Activated CD4-positive, alpha-beta T cell treated with anti-CD3 and anti-CD28 coated beads, Interleukin-2, amount 10 ng/mL, durations not matched to agents 24 days and 14 days (primary cell): ENCODE measurements around the gene COQ6. TPM values are rescaled to one million over a fixed set of nuclear protein-coding genes. Genes with fewer than 3 reads are reported as not detected.
A peak's percentile ranks its signal among the peaks of the same experiment; 100 is the strongest.
"Not testable (repeated sequence)": the region's sequence is repeated elsewhere in the genome, so short reads cannot be mapped to it uniquely, and the experiment has no call there.

Experiments used
- DNase-seq: peaks from one replicate; pipeline ENCODE4 v3.0.0; 2022
- H3K27ac Mint-ChIP-seq: one replicate; pipeline ENCODE4 v1.8.0; 2022; ENCODE audit warnings: mild to moderate bottlenecking, mixed read lengths
- H3K27me3 Mint-ChIP-seq: one replicate; pipeline ENCODE4 v1.8.0; 2022; ENCODE audit warnings: mixed read lengths
- H3K36me3 Mint-ChIP-seq: one replicate; pipeline ENCODE4 v1.8.0; 2022; ENCODE audit warnings: low read depth, mild to moderate bottlenecking, mixed read lengths
- H3K4me1 Mint-ChIP-seq: one replicate; pipeline ENCODE4 v1.8.0; 2021; ENCODE audit warnings: mixed read lengths
- H3K4me3 Mint-ChIP-seq: one replicate; pipeline ENCODE4 v1.8.0; 2022; ENCODE audit warnings: mild to moderate bottlenecking, moderate library complexity, mixed read lengths
- H3K9me3 Mint-ChIP-seq: one replicate; pipeline ENCODE4 v1.8.0; 2021; ENCODE audit warnings: mixed read lengths
- intact Hi-C: fragments of 100-400 bp; cut with micrococcal nuclease; formaldehyde crosslinking; loops from one replicate; pipeline ENCODE4 v1.15.1; 2023
- total RNA-seq: library from RNA; stranded (reverse); gene quantifications from 2 replicates; pipeline ENCODE4 v1.2.3, GENCODE V29; 2022

Gene COQ6
- total RNA-seq = 16.6 and 20.1 TPM in 2 replicates

DNA sequence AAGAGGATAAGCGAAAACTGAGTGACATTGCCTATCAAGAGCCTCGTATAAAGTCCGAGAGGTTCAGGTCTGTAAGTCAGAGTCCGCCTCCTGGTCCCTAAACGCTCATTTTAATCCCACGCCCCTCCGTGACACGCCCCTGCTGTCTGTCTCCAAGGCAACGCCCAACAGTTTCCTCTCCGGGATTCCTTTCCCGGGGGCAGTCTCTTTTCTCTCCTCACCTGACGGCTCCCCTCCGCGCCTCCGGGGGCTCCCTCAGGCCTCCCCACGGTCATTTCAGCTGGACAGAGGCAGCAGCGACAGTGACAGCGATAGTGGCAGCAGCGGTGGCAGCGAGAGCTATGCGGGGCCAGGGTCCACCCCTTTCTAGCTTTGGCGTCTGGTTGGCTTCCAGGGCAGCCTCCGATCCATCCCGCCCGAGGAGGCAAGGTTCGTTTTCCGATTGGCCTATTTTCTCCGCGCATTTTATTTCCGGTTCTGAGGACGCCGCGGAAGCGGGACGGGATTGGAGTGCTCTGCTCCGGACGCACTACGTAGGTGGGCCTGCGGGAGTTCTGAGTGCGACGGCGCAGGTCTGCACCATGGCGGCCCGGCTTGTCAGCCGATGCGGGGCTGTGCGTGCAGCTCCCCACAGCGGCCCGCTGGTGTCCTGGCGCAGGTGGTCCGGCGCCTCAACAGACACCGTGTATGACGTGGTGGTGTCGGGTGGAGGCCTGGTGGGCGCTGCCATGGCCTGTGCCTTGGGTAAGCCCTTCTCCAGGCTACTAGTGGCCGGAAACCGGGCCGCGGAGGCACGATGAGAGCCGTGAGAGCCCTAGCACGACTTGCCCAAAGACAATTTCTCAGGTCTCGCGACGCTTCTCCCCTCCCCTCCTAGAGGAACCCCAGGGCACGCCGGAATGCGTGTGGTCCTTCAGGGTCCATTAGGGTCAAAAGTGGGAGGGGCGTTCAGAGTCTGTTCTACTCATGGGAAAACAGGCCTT lies at the start of gene COQ6, which contains the start of gene FAM161B:
COQ6 (plus strand) TSS at position 551 of the 983 bp plus-strand sequence; CDS start at position 582, 31 bp downstream.
FAM161B (minus strand) TSS at position 343 of the 983 bp plus-strand sequence; CDS start at position 275, 68 bp downstream.
- Mint-ChIP-seq H3K4me3 (peak within 1 kb of the TSS; percentile 99), H3K4me1 (peaks cover 9% of the 10 kb centered on the region), H3K36me3 (peaks cover 6% of the 10 kb centered on the region), H3K27me3 (no peaks in the 10 kb centered on the region), H3K27ac (peak within 1 kb of the TSS; percentile 92), H3K9me3 (no peaks in the 10 kb centered on the region)
- peak; percentile 98 for DNase-seq
- intact Hi-C loops = loop anchor here (1.0 to 5.0 kb wide), 4 partner anchors 63 to 208 kb away; partner anchors contain the start of genes ALDH6A1, BBOF1, ENTPD5 and LIN52

DNA sequence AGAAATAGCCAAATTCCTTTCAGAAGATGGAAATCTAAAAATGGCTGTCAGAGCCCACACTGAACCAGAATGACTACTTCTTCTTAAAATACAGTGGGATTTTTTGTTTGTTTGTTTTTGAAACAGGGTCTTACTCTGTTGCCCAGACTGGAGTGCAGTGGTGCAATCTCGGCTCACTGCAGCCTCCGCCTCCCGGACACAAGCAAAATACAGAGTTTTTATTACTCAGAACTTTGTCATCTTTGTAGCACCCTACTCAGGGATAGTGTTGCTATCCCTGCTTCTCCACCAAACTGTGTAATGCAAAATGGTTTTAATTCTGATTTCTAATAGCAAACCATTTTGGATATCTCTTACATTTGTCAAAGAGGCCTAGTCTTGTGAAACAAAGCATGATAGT lies 47.1 kb upstream of the COQ6 start:
- Mint-ChIP-seq H3K27ac (no peak overlapping the region), H3K4me3 (no peak overlapping the region), H3K27me3 (no peaks in the 10 kb centered on the region), H3K4me1 (no peaks in the 10 kb centered on the region), H3K36me3 (peaks cover 61% of the 10 kb centered on the region), H3K9me3 (no peaks in the 10 kb centered on the region)
- intact Hi-C loops = no loop called here
- DNase-seq = no peak

DNA sequence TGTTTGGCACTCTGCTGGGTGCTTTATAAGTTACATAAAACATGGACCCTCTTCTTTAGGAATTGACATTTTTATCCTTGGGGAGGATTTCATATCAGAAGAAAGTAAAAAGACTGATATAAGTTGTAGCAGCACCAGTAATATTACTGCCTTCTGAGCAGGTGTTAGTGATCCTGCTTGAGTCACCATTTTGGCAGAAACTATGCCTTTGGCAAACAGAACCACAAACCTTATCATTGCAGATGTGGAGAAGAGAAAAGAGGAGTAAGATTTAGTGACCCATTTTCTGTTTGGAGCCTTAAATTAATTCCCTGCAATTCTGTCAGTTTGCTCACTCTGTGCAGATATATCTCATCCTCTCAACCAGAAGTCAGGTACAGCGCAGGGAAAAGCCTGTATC lies 40.4 kb upstream of the COQ6 start:
- intact Hi-C loops = no loop called here
- Mint-ChIP-seq H3K36me3 (peaks cover 80% of the 10 kb centered on the region), H3K27ac (no peak overlapping the region), H3K4me1 (peaks cover 5% of the 10 kb centered on the region), H3K9me3 (no peaks in the 10 kb centered on the region), H3K27me3 (no peaks in the 10 kb centered on the region), H3K4me3 (no peak overlapping the region)
- no peak for DNase-seq

DNA sequence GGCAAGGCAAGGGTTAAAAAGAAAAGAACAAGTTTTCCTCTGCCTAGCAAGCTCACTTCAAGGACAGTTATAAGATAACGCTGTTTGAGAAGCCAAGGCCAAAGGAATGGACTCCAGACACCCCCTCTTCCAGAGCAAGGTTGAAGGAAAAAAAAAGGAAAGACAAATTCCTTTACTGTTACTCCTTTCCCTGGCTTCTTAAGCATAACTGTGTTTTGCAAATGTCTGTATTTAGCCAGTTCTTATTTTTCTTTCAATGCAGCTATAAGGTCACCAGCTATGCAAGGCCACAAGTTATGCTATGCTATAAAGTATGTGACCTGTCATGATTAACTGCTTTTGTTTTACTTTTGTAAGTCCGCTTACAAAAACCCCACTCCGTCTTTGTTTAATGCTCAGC lies 36.8 kb upstream of the COQ6 start:
- no peak for DNase-seq
- Mint-ChIP-seq H3K9me3 (no peaks in the 10 kb centered on the region), H3K4me3 (no peak overlapping the region), H3K36me3 (peaks cover 62% of the 10 kb centered on the region), H3K4me1 (peaks cover 11% of the 10 kb centered on the region), H3K27me3 (no peaks in the 10 kb centered on the region), H3K27ac (no peak overlapping the region)
- intact Hi-C loops = no loop called here

DNA sequence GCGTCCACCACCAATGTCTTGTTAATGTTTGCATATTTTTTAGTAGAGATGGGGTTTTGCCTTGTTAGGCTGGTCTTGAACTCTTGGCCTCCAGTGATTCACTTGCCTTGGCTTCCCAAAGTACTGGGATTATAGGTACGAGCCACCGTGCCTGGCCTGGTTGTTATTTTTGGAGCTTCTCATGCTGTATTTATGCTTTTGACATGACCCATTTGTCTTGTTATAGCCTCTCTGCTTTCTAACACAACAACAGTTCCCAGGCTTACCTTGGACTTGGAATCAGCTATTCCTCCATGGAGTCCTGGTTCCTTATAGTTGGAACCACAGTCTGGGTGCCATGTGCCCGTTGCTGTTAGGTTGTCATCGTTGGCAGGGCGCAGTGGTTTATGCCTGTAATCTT lies 33.8 kb upstream of the COQ6 start:
- DNase-seq = no peak
- peaks cover 52% of the 10 kb centered on the region for H3K36me3 Mint-ChIP-seq
- no peaks in the 10 kb centered on the region for H3K27me3 Mint-ChIP-seq
- no peak overlapping the region for H3K4me3 Mint-ChIP-seq
- H3K9me3 Mint-ChIP-seq = no peaks in the 10 kb centered on the region
- intact Hi-C loops = no loop called here
- H3K4me1 Mint-ChIP-seq = peaks cover 7% of the 10 kb centered on the region
- no peak overlapping the region for H3K27ac Mint-ChIP-seq

DNA sequence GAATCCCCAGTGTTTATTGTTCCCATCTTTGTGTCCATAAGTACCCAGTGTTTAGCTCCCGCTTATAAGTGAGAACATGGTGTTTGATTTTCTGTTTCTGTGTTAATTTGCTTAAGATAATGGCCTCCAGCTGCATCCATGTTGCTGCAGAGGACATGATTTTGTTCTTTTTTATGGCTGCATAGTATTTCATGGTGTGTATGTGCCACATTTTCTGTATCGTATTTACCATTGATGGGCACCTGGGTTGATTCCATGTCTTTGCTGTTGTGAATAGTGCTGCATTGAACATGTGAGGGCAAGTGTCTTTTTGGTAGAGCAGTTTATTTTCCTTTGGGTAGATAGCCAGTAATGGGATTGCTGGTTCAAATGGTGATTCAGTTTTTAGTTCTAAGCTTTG lies 30.6 kb upstream of the COQ6 start:
- DNase-seq, H3K27ac Mint-ChIP-seq, intact Hi-C loops, H3K4me3 Mint-ChIP-seq, H3K9me3 Mint-ChIP-seq, H3K27me3 Mint-ChIP-seq, H3K4me1 Mint-ChIP-seq: not testable (repeated sequence)
- H3K36me3 Mint-ChIP-seq = peaks cover 48% of the 10 kb centered on the region

DNA sequence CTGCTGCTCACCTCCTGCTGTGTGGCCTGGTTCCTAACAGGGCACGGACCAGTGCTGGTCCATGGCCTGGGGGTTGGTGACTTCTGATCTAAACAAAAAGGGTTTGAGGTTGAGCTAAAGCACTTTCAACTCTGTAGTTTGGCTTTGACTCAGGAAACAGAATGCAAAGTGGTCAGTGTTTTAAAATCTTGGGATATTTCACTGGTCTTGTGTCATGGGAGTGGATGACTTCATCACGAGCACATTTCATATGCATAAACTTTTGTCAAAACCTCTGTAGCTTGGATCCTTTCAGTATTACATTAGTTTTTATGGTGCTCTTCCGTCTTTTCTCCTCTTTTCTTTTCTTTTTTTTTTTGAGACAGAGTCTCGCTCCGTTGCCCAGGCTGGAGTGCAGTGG lies 25.8 kb upstream of the COQ6 start:
- H3K36me3 Mint-ChIP-seq = peaks cover 70% of the 10 kb centered on the region
- no peaks in the 10 kb centered on the region for H3K9me3 Mint-ChIP-seq
- H3K27me3 Mint-ChIP-seq = no peaks in the 10 kb centered on the region
- no peak overlapping the region for H3K4me3 Mint-ChIP-seq
- DNase-seq = no peak
- peak overlapping the region; percentile 24 for H3K27ac Mint-ChIP-seq
- H3K4me1 Mint-ChIP-seq = no peaks in the 10 kb centered on the region
- intact Hi-C loops = no loop called here

DNA sequence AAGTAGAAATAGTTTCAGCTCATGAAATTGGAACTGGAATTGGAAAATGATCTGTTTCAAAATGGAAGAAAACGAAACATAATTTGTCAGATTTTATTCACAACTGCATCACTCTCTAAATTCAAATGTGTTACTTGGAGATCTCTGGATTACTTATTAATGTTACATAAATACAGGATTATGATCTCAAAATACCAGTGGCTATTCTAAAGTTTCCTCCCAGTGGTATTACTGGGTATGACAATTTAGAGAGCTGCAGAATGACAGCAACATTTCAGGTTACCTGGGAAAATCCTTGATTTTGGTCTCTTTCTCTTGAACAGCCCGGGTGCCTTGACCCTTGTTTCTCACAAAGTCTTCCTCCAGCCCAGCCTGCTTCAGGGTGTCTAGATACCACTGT lies 14.4 kb upstream of the COQ6 start:
- Mint-ChIP-seq H3K4me1 (no peaks in the 10 kb centered on the region), H3K27ac (no peak overlapping the region), H3K27me3 (no peaks in the 10 kb centered on the region), H3K9me3 (no peaks in the 10 kb centered on the region), H3K4me3 (no peak overlapping the region), H3K36me3 (peaks cover 30% of the 10 kb centered on the region)
- intact Hi-C loops = no loop called here
- DNase-seq = no peak

DNA sequence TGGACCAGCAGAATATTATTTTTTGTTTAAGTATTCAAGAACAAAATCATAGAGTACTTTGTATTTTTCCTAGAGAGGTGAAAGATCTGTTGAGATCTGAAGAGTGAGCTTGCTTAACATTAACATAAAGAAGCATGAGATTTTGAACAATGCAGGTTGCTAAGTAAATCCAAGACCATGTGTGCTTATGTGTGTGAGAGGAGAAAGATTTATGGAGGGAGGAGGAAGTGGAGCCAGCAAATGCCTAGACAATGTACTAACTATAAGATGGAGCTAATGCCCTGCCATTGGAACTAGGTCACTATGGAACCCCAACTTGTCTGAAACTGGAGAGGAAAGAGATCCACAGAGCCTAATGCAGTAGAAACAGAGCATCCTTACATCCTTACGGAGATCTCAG lies 13.6 kb upstream of the COQ6 start:
- H3K4me1 Mint-ChIP-seq = no peaks in the 10 kb centered on the region
- DNase-seq = no peak
- no peaks in the 10 kb centered on the region for H3K27me3 Mint-ChIP-seq
- no peaks in the 10 kb centered on the region for H3K9me3 Mint-ChIP-seq
- H3K4me3 Mint-ChIP-seq = no peak overlapping the region
- H3K27ac Mint-ChIP-seq = no peak overlapping the region
- H3K36me3 Mint-ChIP-seq = peaks cover 25% of the 10 kb centered on the region
- intact Hi-C loops = no loop called here

DNA sequence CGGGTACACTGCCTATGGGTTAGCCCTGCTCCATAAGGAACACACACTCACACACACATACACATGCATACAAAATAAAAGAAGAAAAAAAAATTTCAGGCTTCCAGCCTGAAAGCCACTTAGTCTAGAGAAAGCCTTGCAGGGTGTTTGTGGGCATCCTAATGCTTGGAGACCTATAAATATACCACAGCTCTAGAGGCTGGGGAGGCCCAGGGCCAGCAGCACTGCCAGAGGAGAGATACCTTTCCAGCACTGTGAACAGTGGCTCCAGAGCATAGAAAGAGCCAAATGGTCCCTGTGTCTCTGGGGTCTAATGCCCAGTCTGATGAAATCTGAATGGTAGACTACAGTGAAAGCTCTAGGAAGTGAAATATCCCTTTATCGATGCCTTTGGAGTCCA lies 13.1 kb upstream of the COQ6 start:
- Mint-ChIP-seq H3K27ac (no peak overlapping the region), H3K4me1 (no peaks in the 10 kb centered on the region), H3K4me3 (no peak overlapping the region), H3K9me3 (no peaks in the 10 kb centered on the region), H3K27me3 (no peaks in the 10 kb centered on the region), H3K36me3 (peaks cover 21% of the 10 kb centered on the region)
- no peak for DNase-seq
- intact Hi-C loops = no loop called here

DNA sequence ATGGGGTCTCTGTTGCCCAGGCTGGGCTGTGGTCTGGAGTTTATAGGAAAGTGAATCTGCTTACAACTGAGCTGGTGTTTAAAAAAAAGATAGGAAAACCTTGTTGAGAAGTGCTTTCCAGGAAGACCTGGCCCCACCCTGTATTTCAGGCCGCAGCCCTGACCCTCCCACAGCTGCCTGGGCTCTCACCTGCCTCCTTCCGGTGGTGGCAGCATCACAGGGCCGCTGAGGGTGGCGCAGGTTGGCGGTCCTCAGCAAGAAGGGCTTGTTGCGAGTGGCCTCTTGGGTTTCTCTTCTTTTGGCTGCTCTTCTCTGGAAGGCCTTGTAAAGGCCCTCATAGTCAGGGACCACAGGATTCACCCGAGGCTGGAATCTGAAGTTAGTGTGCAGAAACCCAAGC lies 7.9 kb upstream of the COQ6 start:
- no peaks in the 10 kb centered on the region for H3K9me3 Mint-ChIP-seq
- peaks cover 2% of the 10 kb centered on the region for H3K4me1 Mint-ChIP-seq
- no peak overlapping the region for H3K4me3 Mint-ChIP-seq
- no peaks in the 10 kb centered on the region for H3K27me3 Mint-ChIP-seq
- intact Hi-C loops = no loop called here
- H3K36me3 Mint-ChIP-seq = no peaks in the 10 kb centered on the region
- no peak for DNase-seq
- H3K27ac Mint-ChIP-seq = no peak overlapping the region

DNA sequence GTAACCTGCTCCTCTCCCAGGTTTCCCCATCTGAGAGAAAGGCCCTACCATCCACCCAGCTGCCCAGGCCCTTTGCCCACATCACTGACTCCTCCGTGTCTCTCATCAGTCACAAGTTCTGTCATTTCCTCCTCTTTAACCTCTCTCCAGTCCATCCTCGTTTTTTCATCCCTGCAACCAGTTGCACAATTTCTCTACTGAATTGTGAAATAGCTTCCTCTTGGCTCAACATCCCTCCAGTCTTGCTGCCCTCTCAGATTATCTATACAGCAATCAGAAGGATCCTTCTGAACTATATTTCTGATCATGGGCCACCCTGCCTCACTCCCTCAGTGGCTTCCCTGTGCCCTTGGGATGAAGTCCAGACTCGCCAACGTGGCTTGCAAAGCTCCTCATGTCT lies 7.0 kb upstream of the COQ6 start:
- H3K4me3 Mint-ChIP-seq = no peak overlapping the region
- no peaks in the 10 kb centered on the region for H3K36me3 Mint-ChIP-seq
- intact Hi-C loops = no loop called here
- H3K4me1 Mint-ChIP-seq = peaks cover 2% of the 10 kb centered on the region
- H3K9me3 Mint-ChIP-seq = no peaks in the 10 kb centered on the region
- H3K27me3 Mint-ChIP-seq = no peaks in the 10 kb centered on the region
- DNase-seq = no peak
- H3K27ac Mint-ChIP-seq = no peak overlapping the region

DNA sequence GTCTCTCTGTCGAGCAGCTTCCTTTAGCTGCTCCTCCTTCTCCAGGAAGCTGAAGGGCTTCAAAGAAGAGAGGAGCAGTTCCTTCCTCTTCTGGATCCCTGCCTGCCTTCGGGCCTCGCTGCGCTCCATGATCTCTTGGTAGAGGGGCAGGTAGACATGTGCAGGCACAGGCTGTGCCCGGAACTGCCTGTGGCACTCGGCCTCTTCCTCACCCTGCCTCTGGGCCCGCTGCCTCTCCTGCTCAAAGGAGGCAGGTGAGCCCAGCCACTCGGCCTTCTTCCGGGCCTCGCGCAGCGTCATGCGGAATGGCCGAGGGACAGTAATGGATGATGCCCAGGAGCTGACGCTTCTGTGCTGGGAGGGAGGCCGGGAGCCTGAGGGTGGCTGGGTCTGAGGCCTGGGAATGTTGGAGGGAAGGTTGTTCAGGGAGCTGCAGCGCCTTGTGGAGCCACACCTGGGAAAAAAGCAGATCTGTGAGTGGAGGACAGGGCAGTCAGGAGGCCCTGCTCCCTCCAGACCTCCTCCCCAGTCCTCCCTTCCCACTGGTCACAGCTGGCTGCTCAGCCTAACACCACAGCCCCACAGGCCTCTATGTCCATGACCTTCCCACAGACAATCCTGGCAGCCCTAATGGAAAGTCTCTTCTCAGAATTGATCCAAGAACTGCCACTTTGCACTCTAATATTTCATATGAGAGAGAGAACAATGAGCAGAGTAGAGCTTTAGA lies 5.5 kb upstream of the COQ6 start:
- Mint-ChIP-seq H3K4me1 (peaks cover 2% of the 10 kb centered on the region), H3K27ac (no peak overlapping the region), H3K27me3 (no peaks in the 10 kb centered on the region), H3K36me3 (no peaks in the 10 kb centered on the region), H3K9me3 (no peaks in the 10 kb centered on the region), H3K4me3 (no peak overlapping the region)
- no peak for DNase-seq
- intact Hi-C loops = no loop called here

DNA sequence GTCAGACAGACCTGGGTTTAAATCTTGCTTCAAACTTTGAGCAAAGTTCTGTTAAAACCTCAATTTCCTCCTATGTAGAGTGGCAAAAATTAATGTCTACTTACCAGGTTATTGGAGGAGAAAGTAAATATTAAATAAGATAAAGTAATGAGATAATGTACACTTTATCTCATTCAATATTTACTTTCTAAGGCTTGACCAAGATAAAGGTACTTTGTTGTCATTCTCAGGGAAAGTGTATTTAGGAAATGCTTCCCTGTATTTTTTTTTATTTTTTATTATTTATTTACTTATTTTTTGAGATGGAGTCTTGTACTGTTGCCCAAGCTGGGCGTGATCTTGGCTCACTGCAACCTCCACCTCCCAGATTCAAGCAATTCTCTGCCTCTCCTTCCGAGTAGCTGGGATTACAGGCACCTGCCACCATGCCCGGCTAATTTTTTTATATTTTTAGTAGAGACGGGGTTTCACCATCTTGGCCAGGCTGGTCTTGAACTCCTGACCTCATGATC lies 4.9 kb upstream of the COQ6 start:
- DNase-seq = no peak
- peaks cover 4% of the 10 kb centered on the region for H3K4me1 Mint-ChIP-seq
- H3K36me3 Mint-ChIP-seq = no peaks in the 10 kb centered on the region
- no peaks in the 10 kb centered on the region for H3K27me3 Mint-ChIP-seq
- intact Hi-C loops = no loop called here
- no peaks in the 10 kb centered on the region for H3K9me3 Mint-ChIP-seq
- no peak overlapping the region for H3K4me3 Mint-ChIP-seq
- H3K27ac Mint-ChIP-seq = no peak overlapping the region
